ENCODE measurements around the gene MBNL1.

The MBNL1 gene

DNA sequence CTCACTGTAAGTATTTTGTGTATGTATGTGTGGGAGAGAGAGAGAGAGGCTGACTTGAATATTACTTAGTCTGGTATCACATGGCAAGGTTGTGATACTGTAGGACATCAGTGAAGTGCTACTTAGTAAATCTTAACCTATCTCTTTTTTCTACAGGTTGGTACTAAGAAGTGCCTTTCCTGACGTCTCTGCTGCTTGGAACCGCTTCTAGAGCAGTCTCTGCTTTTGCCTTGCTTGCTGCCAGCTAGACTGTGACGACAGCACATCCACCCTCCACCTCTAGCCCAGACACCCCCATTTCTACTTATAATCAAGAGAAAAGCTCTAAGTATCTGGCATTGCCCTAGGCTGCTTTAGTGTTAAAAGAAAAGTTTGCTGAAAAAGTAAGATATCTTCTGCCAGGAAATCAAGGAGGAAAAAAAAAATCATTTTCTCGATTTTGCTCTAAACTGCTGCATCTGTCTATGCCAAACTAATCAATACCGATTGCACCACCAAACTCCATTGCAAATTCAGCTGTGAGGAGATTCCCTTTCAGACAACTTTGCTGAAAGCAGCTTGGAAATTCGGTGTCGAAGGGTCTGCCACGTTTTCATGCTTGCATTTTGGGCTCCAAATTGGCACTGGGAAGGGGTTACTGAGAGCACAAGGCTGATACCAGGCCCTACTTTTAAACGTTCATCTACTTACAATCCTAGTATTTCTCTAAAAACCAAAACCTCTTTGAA, 30.7 kb downstream of the MBNL1 start:
- no peak for DNase-seq

DNA sequence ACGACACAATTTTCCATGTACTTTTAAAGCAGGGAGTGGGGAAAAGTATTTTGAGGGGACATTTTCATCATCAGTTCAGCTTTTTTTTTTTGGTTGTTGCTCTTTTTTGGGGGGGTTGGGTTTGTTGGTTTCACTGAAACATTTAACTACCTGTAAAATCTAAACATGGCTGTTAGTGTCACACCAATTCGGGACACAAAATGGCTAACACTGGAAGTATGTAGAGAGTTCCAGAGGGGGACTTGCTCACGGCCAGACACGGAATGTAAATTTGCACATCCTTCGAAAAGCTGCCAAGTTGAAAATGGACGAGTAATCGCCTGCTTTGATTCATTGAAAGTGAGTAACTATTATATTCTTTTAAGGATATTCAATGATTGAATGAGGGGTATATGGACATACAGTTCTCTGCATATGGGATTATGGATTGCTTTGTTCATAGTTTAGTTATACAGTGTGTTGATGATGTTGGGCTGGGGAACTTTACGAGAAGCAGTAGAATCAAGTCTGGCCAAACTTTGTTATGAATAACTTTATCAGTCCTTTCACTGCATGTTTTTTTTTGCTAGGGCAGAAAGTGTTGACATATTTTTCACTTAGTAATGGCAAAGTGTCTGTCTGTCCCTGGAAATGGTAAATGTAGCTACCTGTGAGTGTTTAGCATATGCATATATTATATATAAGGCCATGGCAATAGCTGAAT, 31.5 kb downstream of the MBNL1 start:
- no peak for DNase-seq

DNA sequence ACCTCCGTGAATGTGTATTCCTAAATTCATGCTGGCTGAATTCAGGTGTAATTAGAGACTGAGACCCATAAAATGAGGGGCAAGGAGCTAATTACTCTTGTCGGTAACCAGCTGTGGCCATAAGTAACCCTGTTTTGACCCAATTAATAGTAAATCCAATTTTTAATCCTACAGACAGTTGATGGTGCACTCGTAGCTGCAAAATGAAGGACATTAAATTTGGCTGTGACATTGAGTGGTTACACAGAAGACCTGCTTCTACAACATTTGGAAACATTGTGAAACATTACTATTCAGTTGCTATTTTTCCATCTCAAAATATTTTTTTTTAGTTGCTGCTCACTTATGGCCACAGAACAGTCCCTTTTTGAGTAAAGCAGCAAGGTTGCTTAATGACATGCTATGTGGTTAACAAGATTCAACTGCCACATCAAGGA, 33.0 kb downstream of the MBNL1 start:
- no peak for DNase-seq

DNA sequence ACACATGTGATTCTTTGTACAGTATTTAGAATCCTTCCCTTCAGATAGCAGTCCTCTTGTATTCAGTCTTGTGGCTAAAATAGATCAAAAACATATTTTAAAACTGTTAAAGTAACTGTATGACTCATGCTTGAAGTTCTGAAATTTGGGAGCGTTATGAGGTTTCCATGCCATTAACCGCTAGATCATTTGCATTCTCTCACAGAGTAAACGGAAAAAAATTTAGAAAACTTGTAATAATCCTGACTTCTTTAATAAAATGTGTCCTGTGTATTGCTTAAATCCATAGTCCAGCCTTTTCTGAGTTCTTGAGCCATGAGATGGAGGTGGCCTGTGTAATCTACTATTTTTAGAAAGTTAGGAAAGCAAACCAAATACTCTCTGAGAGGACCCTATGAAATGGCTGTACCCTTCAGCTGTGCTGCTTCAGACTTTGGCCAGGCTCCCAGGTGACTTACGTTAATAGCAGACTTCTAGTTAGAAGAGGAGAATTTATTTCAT, 33.8 kb downstream of the MBNL1 start:
- DNase-seq = no peak

DNA sequence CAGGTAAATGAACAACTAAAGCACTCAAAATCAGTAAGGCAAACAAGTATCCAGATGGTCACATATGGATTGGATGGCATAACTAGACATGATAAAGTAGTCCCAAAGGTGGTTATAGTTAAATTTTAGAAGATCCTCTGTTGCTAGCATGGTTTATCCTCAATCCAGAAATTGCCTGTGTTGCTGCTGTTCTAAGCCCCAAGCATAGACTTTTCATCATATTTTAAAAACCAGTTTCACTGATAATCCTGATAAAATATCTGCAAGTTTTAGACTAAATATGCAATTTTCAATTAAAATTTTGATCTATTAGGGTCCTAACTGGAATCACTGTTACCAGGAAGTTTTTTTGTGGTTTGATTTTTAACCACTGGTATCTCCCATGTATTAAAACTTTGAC, 35.4 kb downstream of the MBNL1 start:
- DNase-seq = no peak

DNA sequence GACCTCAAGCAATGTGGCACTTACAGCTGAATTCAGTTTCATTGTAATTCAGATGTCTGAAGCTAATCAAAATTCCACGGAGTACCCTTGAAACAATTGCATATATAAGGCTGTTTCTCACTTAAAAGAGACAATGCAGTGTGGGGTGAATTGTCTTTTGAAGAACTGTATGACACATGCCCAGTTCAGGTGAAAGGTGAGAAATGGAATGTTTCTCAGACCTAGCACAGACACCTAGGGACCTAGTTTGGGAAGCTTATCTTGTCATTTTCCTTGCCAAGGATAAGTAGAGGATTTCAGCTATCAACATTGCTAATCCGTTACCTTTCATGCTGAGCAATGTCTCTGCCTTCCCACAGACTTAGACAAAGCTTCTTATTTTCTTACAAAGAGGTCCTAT, 36.3 kb downstream of the MBNL1 start:
- DNase-seq = no peak

DNA sequence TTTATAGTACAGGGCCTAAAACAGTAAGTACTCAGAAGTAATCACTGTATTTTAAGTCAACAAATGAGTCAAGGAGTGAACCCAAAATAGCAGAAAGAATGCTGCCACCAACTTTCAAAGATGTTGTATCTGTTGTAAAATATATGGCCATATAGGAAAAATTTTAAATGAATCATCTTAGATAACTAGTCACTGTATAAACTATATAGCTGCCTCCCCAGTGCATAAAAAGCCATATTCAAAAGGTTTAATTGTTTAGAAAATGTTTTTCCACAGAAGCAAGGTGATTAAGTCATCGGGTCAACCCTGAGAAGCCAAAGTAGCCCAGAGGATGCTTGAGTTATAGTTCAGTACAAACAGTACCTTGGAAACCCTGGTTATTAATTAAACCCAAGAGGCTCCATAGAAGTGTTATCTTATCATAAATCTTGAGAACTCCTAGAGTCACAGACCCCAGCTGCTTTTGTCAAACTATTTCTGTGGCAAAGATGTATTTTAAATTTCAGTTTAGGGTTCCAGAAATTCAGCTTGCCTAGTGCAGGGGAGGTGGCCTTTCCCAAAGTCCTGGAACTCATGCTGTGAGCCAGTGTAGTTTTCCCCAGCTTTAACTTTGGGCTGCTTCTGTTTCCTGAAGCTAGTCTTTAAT, 39.2 kb downstream of the MBNL1 start:
- no peak for DNase-seq

DNA sequence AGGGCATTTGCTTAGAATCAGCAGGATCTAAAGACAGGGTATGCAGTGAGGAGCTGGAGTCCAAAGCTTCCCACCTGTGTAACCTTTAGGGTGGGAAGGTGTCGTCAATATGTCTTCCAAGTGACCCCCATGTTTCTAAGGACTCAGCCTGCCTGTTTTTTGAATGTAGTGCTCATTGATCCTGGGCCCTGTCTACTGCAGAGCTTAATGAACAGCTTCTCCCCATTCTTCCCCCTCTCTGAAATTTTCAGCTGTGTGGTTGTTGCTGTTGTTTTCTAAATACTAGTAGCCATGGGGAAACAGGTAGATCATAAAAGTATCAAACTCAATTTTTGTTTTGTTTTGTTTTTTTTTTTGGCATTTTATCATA, 39.7 kb downstream of the MBNL1 start:
- DNase-seq = no peak

DNA sequence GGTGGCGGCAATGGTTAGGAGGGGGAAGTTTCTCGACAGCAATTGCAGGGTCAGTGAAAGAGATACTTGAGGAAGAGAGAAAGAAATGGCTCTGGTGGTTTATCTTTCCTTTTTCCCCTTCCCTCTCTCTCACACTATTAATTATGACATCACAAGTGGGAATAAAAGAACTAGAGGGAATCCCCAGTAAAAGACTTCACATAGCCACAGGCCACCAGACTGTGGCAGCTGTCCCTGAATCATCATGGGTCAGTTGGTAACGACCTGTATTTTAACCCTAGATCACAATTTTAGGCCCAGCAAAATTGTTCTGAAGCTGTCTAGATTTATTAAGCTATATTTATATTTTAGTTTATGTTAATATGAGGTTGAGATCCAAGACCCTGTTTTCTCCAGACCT, 40.3 kb downstream of the MBNL1 start:
- DNase-seq = no peak

DNA sequence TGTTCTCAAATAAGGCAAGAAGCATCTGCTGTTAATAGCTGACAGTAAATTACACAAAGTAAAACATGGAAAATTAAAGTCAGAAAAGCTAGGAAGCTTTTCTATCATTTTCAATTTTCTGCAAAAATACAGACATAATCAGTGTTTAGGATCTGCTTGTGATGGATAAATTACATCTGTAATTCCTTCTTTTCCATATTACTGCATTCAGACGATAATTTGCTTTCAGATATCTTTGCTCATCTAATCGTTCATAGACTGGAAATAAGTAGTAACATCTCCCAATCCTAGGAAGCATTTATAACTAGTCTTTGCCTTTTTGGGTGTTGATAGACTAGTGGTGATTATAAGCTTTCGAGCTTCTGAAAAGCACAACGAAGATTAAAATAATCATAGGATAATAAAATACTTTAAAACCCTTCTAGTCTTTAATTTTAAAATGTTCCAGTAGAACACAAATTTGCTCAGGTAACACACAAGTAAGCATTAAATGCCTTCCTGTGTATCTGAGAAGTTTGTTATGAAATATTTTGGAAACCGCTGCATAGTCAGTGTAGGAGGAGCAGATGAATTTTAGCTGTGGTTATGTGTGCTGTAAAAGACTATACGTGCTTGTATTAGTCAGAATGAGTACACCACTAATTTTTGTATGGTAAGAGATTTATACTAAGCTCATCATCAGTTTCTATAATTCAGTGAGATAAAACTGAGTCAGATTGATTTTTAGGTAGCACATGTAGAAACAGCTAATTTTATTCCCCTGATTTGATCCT, 41.0 kb downstream of the MBNL1 start:
- no peak for DNase-seq

DNA sequence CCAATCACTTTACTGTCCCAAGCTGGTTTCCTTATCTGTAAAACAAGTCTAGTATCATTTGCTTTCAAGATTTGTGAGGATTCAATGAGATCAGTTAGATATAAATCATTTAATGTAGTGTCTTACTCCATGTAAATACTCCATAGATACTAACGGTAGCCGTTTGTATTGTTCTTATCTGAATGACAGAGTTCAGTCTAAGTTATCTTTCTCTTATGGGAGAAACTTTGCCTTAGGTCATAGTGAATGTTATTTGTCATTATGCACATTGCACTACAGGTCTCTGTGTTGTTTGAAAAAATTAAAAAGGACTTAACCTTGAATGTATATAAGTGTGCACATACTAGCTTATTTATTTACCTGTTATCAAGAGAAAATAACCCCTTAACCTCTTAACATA, 44.7 kb downstream of the MBNL1 start:
- no peak for DNase-seq

DNA sequence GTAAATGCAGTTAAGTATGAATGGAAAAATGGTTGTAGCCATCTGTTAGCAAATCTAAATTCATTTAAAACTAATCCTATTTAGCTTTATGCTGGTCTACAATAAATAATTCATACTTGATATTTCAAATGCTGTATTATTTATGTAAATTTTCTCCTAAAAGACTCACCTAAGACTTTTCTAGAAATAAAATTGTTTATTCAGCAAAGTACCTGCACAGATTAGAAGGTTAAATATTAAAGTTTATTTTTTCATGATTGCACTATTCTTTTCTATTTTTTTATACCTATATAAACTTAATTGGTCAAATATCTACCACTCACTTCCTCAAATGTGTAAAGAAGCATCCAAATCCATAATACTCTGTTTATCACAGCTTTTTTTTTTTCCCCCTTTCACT, 45.2 kb downstream of the MBNL1 start:
- DNase-seq = no peak

DNA sequence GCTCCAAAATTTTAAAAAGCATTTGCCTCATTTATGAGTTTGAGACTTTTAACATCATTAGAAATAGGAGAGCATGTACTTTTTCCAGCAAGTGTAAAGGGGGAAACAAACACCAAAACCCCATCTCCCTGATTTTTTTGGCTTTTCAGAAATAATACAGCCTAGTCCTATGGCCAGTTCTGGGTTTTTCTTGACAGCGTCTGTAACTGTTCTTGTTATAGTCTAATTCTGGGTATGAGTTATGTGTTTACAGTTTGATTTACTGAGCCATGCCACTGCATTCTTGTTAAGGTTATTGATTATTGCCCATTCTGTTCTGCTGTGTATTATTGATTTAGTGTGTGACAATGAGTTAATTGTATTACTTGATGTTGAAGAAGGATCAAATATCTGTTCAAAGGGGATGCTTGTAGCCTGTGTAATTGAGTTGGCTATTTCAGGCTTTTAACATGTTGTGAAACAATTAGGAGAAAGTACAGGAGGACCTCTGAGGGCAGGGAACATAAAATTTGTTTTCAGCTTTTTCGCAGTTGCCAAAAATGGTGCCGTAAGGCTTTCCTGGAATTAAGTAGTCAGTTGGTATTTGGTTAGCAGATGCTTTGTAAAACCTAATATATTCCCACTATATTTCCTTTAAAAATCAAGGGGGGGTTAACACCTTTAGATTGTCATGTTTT, 46.1 kb downstream of the MBNL1 start:
- no peak for DNase-seq

DNA sequence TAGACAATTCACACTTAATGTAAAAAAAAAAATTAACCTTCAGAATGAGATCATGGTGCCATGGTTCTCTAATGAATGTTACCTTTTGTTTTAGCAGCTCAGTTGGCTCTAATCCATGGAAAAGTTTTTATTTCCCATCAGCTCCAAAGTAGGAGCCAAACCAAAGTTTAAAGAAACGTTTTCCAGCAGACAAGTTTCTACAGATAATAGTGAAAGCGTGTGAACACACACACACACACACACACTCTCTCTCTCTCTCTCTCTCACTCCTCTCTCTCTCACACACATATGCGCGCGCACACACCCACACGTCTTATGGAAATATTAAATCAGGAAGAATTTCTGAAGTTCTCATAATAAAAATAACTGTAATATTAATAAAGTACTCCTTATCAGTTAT, 46.9 kb downstream of the MBNL1 start:
- no peak for DNase-seq

DNA sequence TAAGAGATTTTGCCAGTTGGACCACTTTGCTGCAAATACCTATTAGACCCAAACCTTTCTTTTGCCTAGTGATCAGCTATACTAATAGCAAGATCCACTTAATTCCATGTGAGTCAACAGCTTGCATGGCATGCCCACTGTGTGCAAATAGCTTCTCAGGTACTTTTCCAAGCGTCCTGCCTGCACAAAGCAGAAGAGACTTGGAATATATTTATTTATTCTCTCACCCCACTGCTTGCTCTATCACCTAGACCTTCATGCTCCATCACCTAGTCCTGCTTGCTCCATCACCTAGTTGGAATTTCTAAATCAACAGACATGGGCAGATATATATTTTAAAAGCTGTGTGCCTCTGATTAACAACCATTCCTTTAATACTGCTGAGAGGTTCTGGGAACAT, 47.6 kb downstream of the MBNL1 start:
- DNase-seq = no peak

DNA sequence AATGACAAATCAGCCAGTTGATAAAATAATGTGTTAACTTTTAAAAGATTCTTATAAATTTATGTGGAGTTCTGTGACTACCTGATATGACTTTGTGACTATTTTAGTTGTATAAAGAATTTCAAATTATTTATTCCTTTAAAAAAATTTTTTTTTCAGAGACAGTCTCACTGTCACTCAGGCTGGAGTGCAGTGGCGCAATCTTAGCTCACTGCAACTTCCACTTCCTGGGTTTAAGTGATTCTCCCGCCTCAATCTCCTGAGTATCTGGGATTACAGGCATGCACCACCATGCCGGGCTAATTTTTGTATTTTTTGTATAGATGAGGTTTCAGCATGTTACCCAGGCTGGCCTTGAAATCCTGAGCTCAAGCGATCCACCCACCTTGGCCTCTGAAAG, 48.5 kb downstream of the MBNL1 start:
- no peak for DNase-seq

DNA sequence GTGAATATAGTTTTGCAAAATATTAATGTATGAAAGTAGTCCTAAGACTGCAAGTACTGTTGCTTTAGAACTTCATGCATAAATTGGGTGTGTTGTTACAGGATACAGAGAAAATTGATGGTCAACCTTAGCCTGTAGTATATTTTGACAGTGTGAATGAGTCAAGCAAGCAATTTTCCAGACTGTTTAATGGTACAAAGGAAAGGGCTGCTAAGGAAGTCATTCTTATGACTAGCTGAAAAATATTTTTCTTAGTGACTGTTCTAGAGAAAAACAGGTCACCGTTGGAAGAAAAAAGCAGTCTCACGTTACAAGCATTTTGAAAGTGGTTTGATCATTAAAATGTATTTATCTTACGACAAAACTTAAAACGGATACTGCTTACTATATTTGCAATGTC, 49.2 kb downstream of the MBNL1 start:
- no peak for DNase-seq

DNA sequence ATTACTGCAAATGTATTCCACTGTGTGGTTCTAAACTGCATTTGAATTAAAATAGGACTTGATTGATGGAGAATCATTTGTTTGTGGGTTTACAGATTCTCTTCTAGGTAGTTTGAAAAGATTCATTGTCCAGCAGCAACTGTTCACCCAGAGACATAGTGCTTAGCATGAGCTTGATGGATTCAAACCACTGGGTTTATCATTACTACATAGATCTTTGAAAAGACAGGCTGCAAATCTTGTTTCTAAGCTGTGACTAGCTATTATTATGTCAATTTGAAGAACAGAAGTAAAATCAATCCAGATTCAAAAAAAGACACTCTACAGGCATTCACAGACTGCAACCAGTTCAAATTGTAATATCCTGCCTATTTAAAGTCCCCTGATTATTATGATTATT, 49.8 kb downstream of the MBNL1 start:
- no peak for DNase-seq

DNA sequence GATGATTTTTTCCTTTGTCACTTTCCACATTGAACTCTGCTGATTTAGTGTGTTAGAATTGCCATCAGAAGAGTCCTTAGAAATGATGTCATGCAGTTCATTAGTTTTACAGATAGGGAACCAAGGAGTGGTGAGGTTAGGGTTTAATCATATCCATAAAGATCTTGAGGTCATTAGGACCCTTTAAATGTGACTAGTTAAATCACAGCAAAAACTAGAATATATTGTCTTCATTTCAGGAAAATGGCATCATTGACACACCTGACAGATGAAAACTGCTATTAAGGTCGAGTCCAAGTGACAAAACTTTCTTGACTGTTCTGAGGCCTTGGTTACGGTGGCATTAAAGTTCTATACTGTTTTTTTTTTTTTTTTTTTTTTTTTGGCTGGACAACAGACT, 50.5 kb downstream of the MBNL1 start:
- DNase-seq = no peak

DNA sequence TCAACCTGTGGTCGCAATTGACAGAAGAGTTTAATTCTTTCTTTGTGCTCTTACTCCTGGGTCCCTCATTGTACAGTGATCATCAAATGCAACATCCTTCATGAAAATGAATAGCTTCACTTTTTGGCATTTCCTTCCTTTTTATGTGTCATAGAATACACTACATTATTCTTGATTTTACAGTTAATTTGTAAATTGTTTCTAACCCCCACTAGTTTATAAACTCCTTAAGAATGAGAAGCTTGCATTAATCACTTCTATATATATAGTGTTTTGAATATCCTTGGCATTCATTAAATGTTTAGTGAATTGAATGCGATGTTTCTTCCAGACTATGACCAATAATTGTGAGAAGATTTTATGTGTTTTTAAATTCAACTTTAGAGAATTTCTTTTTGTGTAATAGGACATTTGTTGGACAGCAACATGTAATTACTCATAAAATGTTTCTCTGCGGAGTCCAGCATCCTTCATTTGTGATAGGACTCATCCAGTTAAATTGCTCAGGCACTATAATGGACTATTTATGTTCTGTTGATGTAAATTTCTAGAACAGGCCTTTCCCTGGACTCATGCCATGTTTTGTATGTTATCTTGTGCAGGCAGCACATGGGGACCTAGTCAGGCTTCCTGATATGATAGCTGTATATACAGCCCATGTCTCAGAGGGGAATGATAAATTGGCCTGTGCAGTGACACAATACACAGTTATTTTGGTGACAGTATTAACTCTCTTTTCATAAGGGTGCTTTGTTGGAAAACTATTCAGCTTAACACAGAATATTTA, 51.3 kb downstream of the MBNL1 start:
- no peak for DNase-seq

DNA sequence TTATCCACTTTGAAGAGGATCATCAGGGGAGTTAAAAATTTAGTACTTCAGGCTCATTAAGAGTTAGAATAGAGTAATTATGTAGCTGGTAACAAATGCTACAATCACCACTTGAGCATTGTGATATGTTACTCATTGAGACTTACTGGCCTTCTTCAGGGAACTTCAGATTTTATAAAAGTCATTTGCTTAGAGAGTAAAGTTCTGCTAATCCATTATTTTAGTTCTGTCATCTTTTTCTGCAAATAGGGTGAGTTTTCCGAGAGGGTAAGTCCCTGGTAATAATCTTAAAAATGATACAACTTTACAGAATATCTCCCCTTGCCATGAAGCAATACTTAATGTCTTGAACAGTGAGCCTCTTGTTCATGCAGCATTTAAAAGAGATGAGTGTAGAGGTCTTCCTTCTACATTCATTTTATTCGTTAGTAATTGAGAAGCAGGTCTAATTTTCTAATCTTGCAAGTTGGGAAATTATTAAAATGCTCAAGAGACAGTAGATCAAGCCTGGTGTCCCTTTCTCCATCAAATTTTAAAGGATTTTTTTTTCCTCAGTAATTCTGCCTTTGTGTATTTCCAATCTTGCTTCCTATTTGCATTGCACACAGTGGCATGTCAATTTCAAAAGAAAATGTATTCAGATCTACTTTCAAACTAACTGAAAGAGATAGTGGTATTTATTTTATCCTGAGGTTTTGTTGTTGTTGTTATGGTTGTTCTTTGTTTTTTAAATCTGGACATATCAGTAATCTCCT, 52.6 kb downstream of the MBNL1 start:
- DNase-seq = no peak

All from NCI-H1436 treated with DMSO at 0.1 percent for 48 hours (cell line).